Activated CD8-positive, alpha-beta memory T cell treated with anti-CD3 and anti-CD28 coated beads for 48 hours (primary cell): ENCODE results near the gene POLR2J.
"Not testable (repeated sequence)": the region's sequence is repeated elsewhere in the genome, so short reads cannot be mapped to it uniquely, and the experiment has no call there.

ENCODE experiments used
- DNase-seq, 3 experiments: peaks; one replicate each; pipeline ENCODE4 v3.0.0-alpha.2; 2020; ENCODE audit warnings: low read depth in 2 of 3, low spot score in 2 of 3

The POLR2J gene

GRCh38 chr7:102478314-102479208 is at the start of gene POLR2J:
Gene POLR2J (minus strand): TSS chr7:102478922. CDS start chr7:102478860, 62 bp downstream.
- DNase-seq: peak; percentile 88 to 100 (median 98)

- not testable (repeated sequence) for DNase-seq
Observed at GRCh38 chr7:102527822-102528793, 49.4 kb upstream of the POLR2J start.

GRCh38 chr7:102527182-102527581 is 48.5 kb upstream of the POLR2J start:
- DNase-seq: not testable (repeated sequence)

GRCh38 chr7:102524803-102525202 is 46.1 kb upstream of the POLR2J start:
- not testable (repeated sequence) for DNase-seq

- not testable (repeated sequence) for DNase-seq
Observed at GRCh38 chr7:102520797-102521196, 42.1 kb upstream of the POLR2J start.

GRCh38 chr7:102517550-102518147 is 38.9 kb upstream of the POLR2J start, which contains the start of gene RASA4B:
Gene RASA4B (minus strand): TSS chr7:102517777. CDS start chr7:102517710, 67 bp downstream.
- not testable (repeated sequence) for DNase-seq

GRCh38 chr7:102516951-102517350 is 38.2 kb upstream of the POLR2J start:
- DNase-seq: not testable (repeated sequence)

- not testable (repeated sequence) for DNase-seq
Observed at GRCh38 chr7:102515889-102516288, 37.2 kb upstream of the POLR2J start.

GRCh38 chr7:102514881-102515721 is 36.4 kb upstream of the POLR2J start:
- DNase-seq: not testable (repeated sequence)

- not testable (repeated sequence) for DNase-seq
Observed at GRCh38 chr7:102512642-102513221, 34.0 kb upstream of the POLR2J start.

- DNase-seq: not testable (repeated sequence)
Observed at GRCh38 chr7:102511860-102512522, 33.3 kb upstream of the POLR2J start.

GRCh38 chr7:102510575-102510974 is 31.9 kb upstream of the POLR2J start:
- not testable (repeated sequence) for DNase-seq

- DNase-seq: not testable (repeated sequence)
Observed at GRCh38 chr7:102507410-102508088, 28.8 kb upstream of the POLR2J start.

- not testable (repeated sequence) for DNase-seq
Observed at GRCh38 chr7:102505298-102506185, 26.8 kb upstream of the POLR2J start.

- DNase-seq: not testable (repeated sequence)
Observed at GRCh38 chr7:102503141-102503540, 24.4 kb upstream of the POLR2J start.

GRCh38 chr7:102498321-102498720 is 19.6 kb upstream of the POLR2J start:
- DNase-seq: not testable (repeated sequence)

GRCh38 chr7:102497308-102497707 is 18.6 kb upstream of the POLR2J start:
- DNase-seq: not testable (repeated sequence)
